Stimulated activated CD8-positive, alpha-beta memory T cell treated with anti-CD3 and anti-CD28 coated beads, Interleukin-4, amount 100 ng/mL, for 1 hour (primary cell): ENCODE measurements around the gene EPX.

Experiments
- DNase-seq, 2 donors: peaks; one replicate each; pipeline ENCODE4 v3.0.0-alpha.2; 2020; ENCODE audit warnings: low read depth in 2 of 2, low spot score in 1 of 2

Gene EPX

GRCh38 chr17:58224315-58224714 lies 31.8 kb downstream of the EPX start:
- DNase-seq = no peak

GRCh38 chr17:58227733-58228132 lies 35.2 kb downstream of the EPX start:
- no peak for DNase-seq

- DNase-seq = no peak
These were observed 36.2 kb downstream of the EPX start for GRCh38 chr17:58228679-58229078.

GRCh38 chr17:58229384-58229783 lies 36.9 kb downstream of the EPX start:
- DNase-seq = no peak

GRCh38 chr17:58229881-58230280 lies 37.4 kb downstream of the EPX start:
- no peak for DNase-seq

- DNase-seq = no peak
These were observed 39.1 kb downstream of the EPX start for GRCh38 chr17:58231641-58232040.

- no peak for DNase-seq
These were observed 40.2 kb downstream of the EPX start for GRCh38 chr17:58232707-58233156.

- DNase-seq = no peak
These were observed 41.0 kb downstream of the EPX start for GRCh38 chr17:58233543-58233942.

- DNase-seq = no peak
These were observed 42.0 kb downstream of the EPX start for GRCh38 chr17:58234512-58234911.

GRCh38 chr17:58235821-58236220 lies 43.3 kb downstream of the EPX start:
- no peak for DNase-seq

- DNase-seq = no peak
These were observed 43.9 kb downstream of the EPX start for GRCh38 chr17:58236394-58236793.

- no peak for DNase-seq
These were observed 45.7 kb downstream of the EPX start, which contains the start of gene LPO for GRCh38 chr17:58238147-58238634. Gene LPO, plus strand, starts transcription at chr17:58238584. Its CDS starts 4,396 bp downstream, at chr17:58242980.

GRCh38 chr17:58239987-58240386 lies 47.5 kb downstream of the EPX start:
- DNase-seq = no peak

- no peak for DNase-seq
These were observed 49.8 kb downstream of the EPX start for GRCh38 chr17:58242171-58242784.

- no peak for DNase-seq
These were observed 52.4 kb downstream of the EPX start for GRCh38 chr17:58244963-58245362.

GRCh38 chr17:58245428-58246103 lies 53.0 kb downstream of the EPX start:
- DNase-seq = no peak

GRCh38 chr17:58246104-58246740 lies 53.7 kb downstream of the EPX start:
- no peak for DNase-seq

GRCh38 chr17:58246781-58247180 lies 54.3 kb downstream of the EPX start:
- DNase-seq = no peak

- no peak for DNase-seq
These were observed 55.2 kb downstream of the EPX start for GRCh38 chr17:58247511-58248363.

GRCh38 chr17:58248955-58249269 lies 56.4 kb downstream of the EPX start:
- DNase-seq = no peak
